Endometrial microvascular endothelial cells (primary cell): ENCODE measurements around the gene LPIN3. TPM values are rescaled to one million over a fixed set of nuclear protein-coding genes. Genes with fewer than 3 reads are reported as not detected.

Experiments
- in situ Hi-C: cut with HindIII; loops from 2 replicates; pipeline ENCODE4 v1.10.0; 2017; ENCODE audit warnings: low sequenced_read_pairs, low pct_unique_long_range_greater_than_20kb; ENCODE audit errors: inconsistent ontology term
- total RNA-seq: library from RNA; depleted of rRNA; stranded (reverse); fragments of >200 nt; gene quantifications from one replicate; pipeline ENCODE4 v1.2.3, GENCODE V29; 2015; ENCODE audit errors: inconsistent ontology term

LPIN3 gene
- total RNA-seq, 1 donor from 2014 or later = 5.3 TPM

- in situ Hi-C loops = no loop called here
Observed at GRCh38 chr20:41380551-41381193, 40.1 kb downstream of the LPIN3 start.

- in situ Hi-C loops = no loop called here
Observed at GRCh38 chr20:41382791-41383305, 42.2 kb downstream of the LPIN3 start.

GRCh38 chr20:41386502-41387427 lies 46.1 kb downstream of the LPIN3 start:
- in situ Hi-C loops = no loop called here

GRCh38 chr20:41387444-41387851 lies 46.8 kb downstream of the LPIN3 start:
- in situ Hi-C loops = no loop called here

- in situ Hi-C loops = no loop called here
Observed at GRCh38 chr20:41390889-41391288, 50.3 kb downstream of the LPIN3 start.

GRCh38 chr20:41391587-41392001 lies 51.0 kb downstream of the LPIN3 start:
- in situ Hi-C loops = no loop called here

- in situ Hi-C loops = no loop called here
Observed at GRCh38 chr20:41392295-41392694, 51.7 kb downstream of the LPIN3 start.

GRCh38 chr20:41392871-41393704 lies 52.5 kb downstream of the LPIN3 start:
- in situ Hi-C loops = no loop called here

- in situ Hi-C loops = no loop called here
Observed at GRCh38 chr20:41393705-41394066, 53.1 kb downstream of the LPIN3 start.

- in situ Hi-C loops = no loop called here
Observed at GRCh38 chr20:41394081-41394480, 53.5 kb downstream of the LPIN3 start.

GRCh38 chr20:41394931-41395666 lies 54.5 kb downstream of the LPIN3 start:
- in situ Hi-C loops = no loop called here

- in situ Hi-C loops = no loop called here
Observed at GRCh38 chr20:41395667-41396664, 55.3 kb downstream of the LPIN3 start.

- in situ Hi-C loops = no loop called here
Observed at GRCh38 chr20:41398408-41398807, 57.8 kb downstream of the LPIN3 start.

GRCh38 chr20:41403604-41404003 lies 63.0 kb downstream of the LPIN3 start:
- in situ Hi-C loops = no loop called here

- in situ Hi-C loops = no loop called here
Observed at GRCh38 chr20:41405436-41405835, 64.8 kb downstream of the LPIN3 start.

GRCh38 chr20:41406353-41406752 lies 65.7 kb downstream of the LPIN3 start:
- in situ Hi-C loops = no loop called here

GRCh38 chr20:41406896-41407444 lies 66.3 kb downstream of the LPIN3 start:
- in situ Hi-C loops = no loop called here
